Right cardiac atrium (tissue), 5 donors: ENCODE measurements around the gene GAPT. TPM values are rescaled to one million over a fixed set of nuclear protein-coding genes. Genes with fewer than 3 reads are reported as not detected.

ENCODE experiments used
- ATAC-seq, 2 donors: fragments of 200-7000 bp; cut with Tn5 transposase; one replicate each; pipeline versions ENCODE4 v1.8.0 to v1.9.1; 2020; ENCODE audit warnings: moderate library complexity in 2 of 2, mild to moderate bottlenecking in 1 of 2
- DNase-seq, 3 donors: peaks; one replicate each; pipeline ENCODE4 v3.0.0-alpha.2; 2020
- H3K27ac ChIP-seq: one replicate; pipeline ENCODE4 v1.5.1; 2013; ENCODE audit warnings: mild to moderate bottlenecking, low read length, control low read depth, moderate library complexity
- H3K27me3 ChIP-seq: one replicate; pipeline ENCODE4 v1.6.1; 2013; ENCODE audit not compliant: control insufficient read depth, insufficient read depth
- H3K4me1 ChIP-seq: one replicate; pipeline ENCODE4 v1.6.1; 2013; ENCODE audit warnings: low read length; ENCODE audit not compliant: control insufficient read depth, insufficient read depth
- H3K4me3 ChIP-seq: one replicate; pipeline ENCODE4 v1.5.1; 2013; ENCODE audit warnings: low read length, control low read depth
- H3K9me3 ChIP-seq: one replicate; pipeline ENCODE4 v1.6.1; 2013; ENCODE audit warnings: low read length; ENCODE audit not compliant: control insufficient read depth
- WGBS: extraction: QIAGEN DNeasy Blood & Tissue Kit; methylation state at CpG from one replicate; pipeline ENCODE4 v1.1.7; 2013; 5-methylcytosine and 5-hydroxymethylcytosine counted together
- intact Hi-C, 4 donors: fragments of 100-400 bp; cut with DNase I; formaldehyde crosslinking; loops; one replicate each; pipeline versions ENCODE4 v1.11.0 to v1.14.0; 2022 to 2023
- long read RNA-seq, 4 donors: library from polyadenylated mRNA; unstranded; transcript quantifications; one replicate each; pipeline ENCODE4 v2.0.0, GENCODE V29; 2020 to 2021
- polyA plus RNA-seq: library from polyadenylated mRNA; stranded (reverse); fragments of 200-250 nt; gene quantifications from one replicate; pipeline ENCODE4 v1.2.3, GENCODE V29; 2013
- total RNA-seq, 4 donors: library from RNA; stranded (reverse); fragmentation: NEBNext Ultra II Directional; extraction: Animal tissue kit (Norgen Biotek cat#: 25700); gene quantifications; one replicate each; pipeline ENCODE4 v1.2.1, GENCODE V29; 2021
- donor health status: healthy with polysubstance abuse.
- donor health status: DM: no; HTN: yes; CAD: no.
- donor health status: DM: no; HTN: no; CAD: no.
- donor health status: DM: no; HTN: yes; CAD: no; lungs with severe emphysema.
- donor health status: DM: yes; HTN: yes; CAD: no.

The GAPT gene
- under 1 TPM in 3 of 4 donors, not detected in 1; 0.20 to 0.94 (median 0.76) TPM for total RNA-seq
- polyA plus RNA-seq: 0.11 TPM
- long read RNA-seq, donor 1: 0 reads
- long read RNA-seq, donor 2: 0 reads
- long read RNA-seq, donor 3: 0 reads
- long read RNA-seq, donor 4: 0 reads

- 66% methylated on average over 6 of the region's 6 CpGs for WGBS
- DNase-seq (no peak), ATAC-seq (no peak)
- Histone ChIP-seq H3K4me3 (no peak within 1 kb of the TSS), H3K27ac (no peak within 1 kb of the TSS), H3K27me3 (no peaks in the 10 kb centered on the region), H3K9me3 (no peaks in the 10 kb centered on the region), H3K4me1 (no peaks in the 10 kb centered on the region)
- intact Hi-C loops: loop anchor here in 1 of 4 donors (10.0 kb wide), 1 partner anchor 353 kb away; no protein-coding TSS in a partner anchor
These were observed at the start of gene GAPT for GRCh38 chr5:58491216-58491892. Gene GAPT, plus strand, starts transcription at chr5:58491435. Its CDS starts 3,102 bp downstream, at chr5:58494537.

GRCh38 chr5:58444805-58445204 is 46.4 kb upstream of the GAPT start:
- intact Hi-C loops: no loop called here
- no peaks in the 10 kb centered on the region for H3K9me3 ChIP-seq
- no peak overlapping the region for H3K4me3 ChIP-seq
- H3K4me1 ChIP-seq: no peaks in the 10 kb centered on the region
- ATAC-seq (no peak), DNase-seq (no peak)
- no peak overlapping the region for H3K27ac ChIP-seq
- H3K27me3 ChIP-seq: no peaks in the 10 kb centered on the region

GRCh38 chr5:58446024-58446423 is 45.2 kb upstream of the GAPT start:
- Histone ChIP-seq H3K27me3 (no peaks in the 10 kb centered on the region), H3K27ac (no peak overlapping the region), H3K9me3 (no peaks in the 10 kb centered on the region), H3K4me3 (no peak overlapping the region), H3K4me1 (no peaks in the 10 kb centered on the region)
- ATAC-seq (no peak), DNase-seq (no peak)
- 92% methylated on average over 10 of the region's 10 CpGs for WGBS
- intact Hi-C loops: no loop called here

- Histone ChIP-seq H3K27me3 (no peaks in the 10 kb centered on the region), H3K27ac (no peak overlapping the region), H3K4me1 (no peaks in the 10 kb centered on the region), H3K9me3 (no peaks in the 10 kb centered on the region), H3K4me3 (no peak overlapping the region)
- DNase-seq (no peak), ATAC-seq (no peak)
- intact Hi-C loops: no loop called here
- WGBS: 84% methylated on average over 2 of the region's 2 CpGs
These were observed 44.0 kb upstream of the GAPT start for GRCh38 chr5:58447226-58447625.

GRCh38 chr5:58450018-58450417 is 41.2 kb upstream of the GAPT start:
- intact Hi-C loops: no loop called here
- Histone ChIP-seq H3K4me3 (no peak overlapping the region), H3K9me3 (no peaks in the 10 kb centered on the region), H3K27me3 (no peaks in the 10 kb centered on the region), H3K27ac (no peak overlapping the region), H3K4me1 (no peaks in the 10 kb centered on the region)
- WGBS: 84% methylated on average over 3 of the region's 3 CpGs
- ATAC-seq (no peak), DNase-seq (no peak)

GRCh38 chr5:58450811-58451629 is 40.2 kb upstream of the GAPT start:
- WGBS: 66% methylated on average over 10 of the region's 10 CpGs
- H3K4me3 ChIP-seq: no peak overlapping the region
- H3K27ac ChIP-seq: no peak overlapping the region
- no peak for ATAC-seq
- intact Hi-C loops: no loop called here
- no peak for DNase-seq
- no peaks in the 10 kb centered on the region for H3K4me1 ChIP-seq
- H3K27me3 ChIP-seq: no peaks in the 10 kb centered on the region
- H3K9me3 ChIP-seq: no peaks in the 10 kb centered on the region

GRCh38 chr5:58451732-58452565 is 39.3 kb upstream of the GAPT start:
- Histone ChIP-seq H3K27ac (no peak overlapping the region), H3K27me3 (no peaks in the 10 kb centered on the region), H3K4me3 (no peak overlapping the region), H3K4me1 (no peaks in the 10 kb centered on the region), H3K9me3 (no peaks in the 10 kb centered on the region)
- 83% methylated on average over 8 of the region's 8 CpGs for WGBS
- DNase-seq (no peak), ATAC-seq (no peak)
- intact Hi-C loops: no loop called here

- intact Hi-C loops: no loop called here
- no peak overlapping the region for H3K27ac ChIP-seq
- H3K4me3 ChIP-seq: no peak overlapping the region
These were observed 38.5 kb upstream of the GAPT start for GRCh38 chr5:58452566-58453258.

GRCh38 chr5:58453306-58453705 is 37.9 kb upstream of the GAPT start:
- Histone ChIP-seq H3K4me1 (no peaks in the 10 kb centered on the region), H3K9me3 (no peaks in the 10 kb centered on the region), H3K4me3 (no peak overlapping the region), H3K27ac (no peak overlapping the region), H3K27me3 (no peaks in the 10 kb centered on the region)
- DNase-seq: no peak
- ATAC-seq: no peak
- intact Hi-C loops: no loop called here

More at GRCh38 chr5:58452566-58453258, 38.5 kb upstream of the GAPT start:
- Histone ChIP-seq H3K4me1 (no peaks in the 10 kb centered on the region), H3K9me3 (no peaks in the 10 kb centered on the region), H3K27me3 (no peaks in the 10 kb centered on the region)
- WGBS: 83% methylated on average over 3 of the region's 3 CpGs
- ATAC-seq (no peak), DNase-seq (no peak)

- Histone ChIP-seq H3K27me3 (no peaks in the 10 kb centered on the region), H3K4me3 (no peak overlapping the region), H3K4me1 (no peaks in the 10 kb centered on the region), H3K27ac (no peak overlapping the region), H3K9me3 (no peaks in the 10 kb centered on the region)
- no peak for DNase-seq
- intact Hi-C loops: no loop called here
- WGBS: 72% methylated on average over 1 of the region's 1 CpG
- ATAC-seq: no peak
These were observed 37.2 kb upstream of the GAPT start for GRCh38 chr5:58454025-58454424.
